H9 (cell line): Measurements from ENCODE around the gene WDR83. TPM values are rescaled to one million over a fixed set of nuclear protein-coding genes. Genes with fewer than 3 reads are reported as not detected.

ENCODE experiments used
- DNase-seq: peaks from one replicate; pipeline ENCODE4 v3.0.0-alpha.2; 2017
- H2AFZ ChIP-seq: one replicate; pipeline ENCODE4 v1.6.1; 2013; ENCODE audit warnings: mild to moderate bottlenecking, low read length, control low read depth, moderate library complexity
- H2AK5ac ChIP-seq: 2 replicates; pipeline ENCODE4 v1.6.1; 2013; ENCODE audit warnings: low read length, control low read depth, mixed read lengths; ENCODE audit not compliant: insufficient read length
- H2BK120ac ChIP-seq: one replicate; pipeline ENCODE4 v1.6.1; 2013; ENCODE audit warnings: low read depth, mild to moderate bottlenecking, low read length, control low read depth, inconsistent platforms; ENCODE audit not compliant: poor library complexity, severe bottlenecking
- H2BK12ac ChIP-seq: 2 replicates; pipeline ENCODE4 v1.6.1; 2013; ENCODE audit warnings: low read length, control low read depth, mixed read lengths, low read depth; ENCODE audit not compliant: insufficient read length
- H2BK15ac ChIP-seq: 2 replicates; pipeline ENCODE4 v1.6.1; 2013; ENCODE audit warnings: low read depth, low read length, control low read depth
- H2BK20ac ChIP-seq: one replicate; pipeline ENCODE4 v1.6.1; 2013; ENCODE audit warnings: low read depth, mild to moderate bottlenecking, low read length, control low read depth, inconsistent platforms; ENCODE audit not compliant: poor library complexity, severe bottlenecking
- H2BK5ac ChIP-seq: 2 replicates; pipeline ENCODE4 v1.6.1; 2013; ENCODE audit warnings: low read length, control low read depth, mixed read lengths; ENCODE audit not compliant: insufficient read length
- H3K14ac ChIP-seq: 2 replicates; pipeline ENCODE4 v1.6.1; 2013; ENCODE audit warnings: low read length, control low read depth; ENCODE audit not compliant: insufficient read depth
- H3K18ac ChIP-seq: 2 replicates; pipeline ENCODE4 v1.6.1; 2013; ENCODE audit warnings: low read depth, mild to moderate bottlenecking, mixed read lengths, low read length, control low read depth; ENCODE audit not compliant: insufficient read length
- H3K23ac ChIP-seq: 2 replicates; pipeline ENCODE4 v1.6.1; 2013; ENCODE audit warnings: low read length, control low read depth, mixed read lengths, low read depth; ENCODE audit not compliant: insufficient read length
- H3K23me2 ChIP-seq: 2 replicates; pipeline ENCODE4 v1.6.1; 2013; ENCODE audit warnings: low read depth, mild to moderate bottlenecking, mixed read lengths, low read length, control low read depth; ENCODE audit not compliant: insufficient read length, poor library complexity, severe bottlenecking
- H3K27ac ChIP-seq: 2 replicates; pipeline ENCODE4 v1.5.1; 2013; ENCODE audit warnings: low read length, control low read depth, mixed read lengths, low read depth; ENCODE audit not compliant: insufficient read length
- H3K27me3 ChIP-seq: 2 replicates; pipeline ENCODE4 v1.6.1; 2013; ENCODE audit warnings: low read length, control low read depth, inconsistent platforms; ENCODE audit not compliant: insufficient read depth
- H3K4ac ChIP-seq: 2 replicates; pipeline ENCODE4 v1.6.1; 2013; ENCODE audit warnings: low read depth, mild to moderate bottlenecking, control low read depth, inconsistent platforms, low read length, moderate library complexity
- H3K4me1 ChIP-seq: 2 replicates; pipeline ENCODE4 v1.6.1; 2013; ENCODE audit warnings: low read length, control low read depth, inconsistent platforms; ENCODE audit not compliant: insufficient read depth
- H3K4me2 ChIP-seq: 2 replicates; pipeline ENCODE4 v1.6.1; 2013; ENCODE audit warnings: low read length, control low read depth, mixed read lengths; ENCODE audit not compliant: insufficient read length, insufficient read depth
- H3K56ac ChIP-seq: 2 replicates; pipeline ENCODE4 v1.6.1; 2013; ENCODE audit warnings: low read depth, mild to moderate bottlenecking, mixed read lengths, low read length, control low read depth; ENCODE audit not compliant: insufficient read length
- H3K79me1 ChIP-seq: 2 replicates; pipeline ENCODE4 v1.6.1; 2013; ENCODE audit warnings: low read depth, mild to moderate bottlenecking, moderate library complexity, low read length, control low read depth, inconsistent platforms; ENCODE audit not compliant: insufficient read depth, poor library complexity, severe bottlenecking
- H3K79me2 ChIP-seq: 2 replicates; pipeline ENCODE4 v1.6.1; 2013; ENCODE audit warnings: low read length, control low read depth, inconsistent platforms; ENCODE audit not compliant: insufficient read depth
- H3K9ac ChIP-seq: 2 replicates; pipeline ENCODE4 v1.6.1; 2013; ENCODE audit warnings: low read length, control low read depth, mixed read lengths; ENCODE audit not compliant: insufficient read length; ENCODE audit errors: extremely low read depth
- H3K9me3 ChIP-seq: one replicate; pipeline ENCODE4 v1.6.1; 2013; ENCODE audit warnings: low read depth, low read length, inconsistent platforms; ENCODE audit not compliant: control insufficient read depth
- H3T11ph ChIP-seq: one replicate; pipeline ENCODE4 v1.6.1; 2013; ENCODE audit warnings: mild to moderate bottlenecking, low read length, control low read depth, inconsistent platforms
- H4K20me1 ChIP-seq: one replicate; pipeline ENCODE4 v1.6.1; 2013; ENCODE audit not compliant: control insufficient read depth, insufficient read length, insufficient read depth
- H4K5ac ChIP-seq: 2 replicates; pipeline ENCODE4 v1.6.1; 2013; ENCODE audit warnings: low read depth, mild to moderate bottlenecking, mixed read lengths, low read length, control low read depth; ENCODE audit not compliant: insufficient read length
- H4K8ac ChIP-seq: replicated peaks from 2 replicates; pipeline ENCODE4 v1.6.1; 2013; ENCODE audit warnings: low read length, control low read depth, mixed read lengths, low read depth; ENCODE audit not compliant: insufficient read length
- H4K91ac ChIP-seq: 2 replicates; pipeline ENCODE4 v1.6.1; 2013; ENCODE audit warnings: low read depth, mild to moderate bottlenecking, moderate library complexity, mixed read lengths, low read length, control low read depth; ENCODE audit not compliant: insufficient read length
- H3K27ac Mint-ChIP-seq, 3 experiments: 2 replicates in 2 of 3; 3 replicates in 1 of 3; pipeline ENCODE4 v1.8.0; 2020 to 2021; ENCODE audit warnings: mixed read lengths in 3 of 3, mild to moderate bottlenecking in 1 of 3, moderate library complexity in 1 of 3
- H3K27me3 Mint-ChIP-seq: 2 replicates; pipeline ENCODE4 v1.8.0; 2021; ENCODE audit warnings: low read depth, mild to moderate bottlenecking, moderate library complexity, mixed read lengths
- H3K36me3 Mint-ChIP-seq, 3 experiments: 2 replicates in 2 of 3; 3 replicates in 1 of 3; pipeline ENCODE4 v1.8.0; 2020 to 2021; ENCODE audit warnings: low read depth in 3 of 3, mixed read lengths in 3 of 3; ENCODE audit not compliant: insufficient read depth in 1 of 3
- H3K4me1 Mint-ChIP-seq, 2 experiments: 2 replicates each; pipeline ENCODE4 v1.8.0; 2020; ENCODE audit warnings: mixed read lengths in 2 of 2
- H3K4me3 Mint-ChIP-seq, 2 experiments: 2 replicates in 1 of 2; 3 replicates in 1 of 2; pipeline ENCODE4 v1.8.0; 2020 to 2021; ENCODE audit warnings: mild to moderate bottlenecking in 2 of 2, mixed read lengths in 2 of 2, moderate library complexity in 1 of 2
- H3K9me3 Mint-ChIP-seq, 2 experiments: 2 replicates in 1 of 2; 3 replicates in 1 of 2; pipeline ENCODE4 v1.8.0; 2020; ENCODE audit warnings: mild to moderate bottlenecking in 2 of 2, mixed read lengths in 2 of 2, moderate library complexity in 1 of 2
- CTCF ChIP-seq: fragments of 200-600 bp; sonication (generic); conservative IDR thresholded peaks from 3 replicates; pipeline ENCODE4 v1.8.0; 2021; ENCODE audit warnings: antibody characterized with exemption, mild to moderate bottlenecking
- WGBS: extraction: QIAGEN DNeasy Blood & Tissue Kit; methylation state at CpG from one replicate; pipeline ENCODE4 v1.1.7; 2013; ENCODE audit warnings: missing lambda C conversion rate, low lambda C conversion rate, mixed read lengths; ENCODE audit not compliant: insufficient read length; ENCODE audit errors: extremely low coverage; 5-methylcytosine and 5-hydroxymethylcytosine counted together
- total RNA-seq: library from RNA; stranded (reverse); gene quantifications from 2 replicates; pipeline ENCODE4 v1.2.1, GENCODE V29; 2021

WDR83 gene
- total RNA-seq, 1 experiment from 2014 or later = 21.0 TPM

GRCh38 chr19:12623361-12624031 is 43.1 kb upstream of the WDR83 start:
- no peak overlapping the region for H3K27ac Mint-ChIP-seq
- TF ChIP-seq CTCF = no peak
- Histone ChIP-seq H2AK5ac (no peak overlapping the region), H3K9me3 (peaks cover 21% of the 10 kb centered on the region), H3K4me1 (no peaks in the 10 kb centered on the region), H3K23me2 (no peaks in the 10 kb centered on the region), H2BK12ac (no peak overlapping the region), H3K79me1 (peaks cover 3% of the 10 kb centered on the region), H3K18ac (no peak overlapping the region), H4K8ac (no peak overlapping the region), H2AFZ (no peak overlapping the region), H3T11ph (no peak overlapping the region), H2BK120ac (no peak overlapping the region), H3K14ac (no peak overlapping the region), H2BK5ac (no peak overlapping the region), H3K23ac (no peak overlapping the region), H3K9ac (no peak overlapping the region), H3K4me2 (no peak overlapping the region), H3K79me2 (peaks cover 2% of the 10 kb centered on the region; the same call in 1 of the 2 replicates), H4K20me1 (no peaks in the 10 kb centered on the region), H4K5ac (no peak overlapping the region), H3K4ac (no peak overlapping the region), H4K91ac (no peak overlapping the region), H3K27me3 (no peaks in the 10 kb centered on the region), H2BK20ac (no peak overlapping the region), H3K27ac (no peak overlapping the region), H2BK15ac (no peak overlapping the region), H3K56ac (no peak overlapping the region)
- no peaks in the 10 kb centered on the region for H3K4me1 Mint-ChIP-seq
- H3K36me3 Mint-ChIP-seq = peaks cover 71 to 73% (median 73%) of the 10 kb centered on the region in 3 experiments
- DNase-seq = no peak
- H3K9me3 Mint-ChIP-seq = peaks cover 43 to 62% of the 10 kb centered on the region in 2 experiments
- no CpG with 5 or more reads among the region's 4 CpGs for WGBS
- H3K4me3 Mint-ChIP-seq = no peak overlapping the region
- no peaks in the 10 kb centered on the region for H3K27me3 Mint-ChIP-seq
